GM10266 (cell line): ENCODE measurements around the gene B3GNT5.

Source experiments
- DNase-seq: peaks from one replicate; pipeline ENCODE4 v3.0.0; 2012; ENCODE audit errors: extremely low spot score
- CTCF ChIP-seq: IDR thresholded peaks from 2 replicates; pipeline ENCODE4 v1.5.1; 2012; ENCODE audit warnings: mild to moderate bottlenecking, low read depth; ENCODE audit not compliant: control insufficient read depth, insufficient read depth; ENCODE audit errors: missing control alignments

B3GNT5 gene

GRCh38 chr3:183265834-183266417, 12.9 kb downstream of the B3GNT5 start:
- TF ChIP-seq CTCF = no peak
- no peak for DNase-seq

- no peak for DNase-seq
- TF ChIP-seq CTCF = no peak
Observed at GRCh38 chr3:183266454-183266853, 13.4 kb downstream of the B3GNT5 start.

- TF ChIP-seq CTCF = no peak
- no peak for DNase-seq
Observed at GRCh38 chr3:183267140-183267539, 14.1 kb downstream of the B3GNT5 start.

GRCh38 chr3:183268366-183268765, 15.3 kb downstream of the B3GNT5 start:
- no peak for DNase-seq
- TF ChIP-seq CTCF = no peak

- DNase-seq = no peak
- no peak for TF ChIP-seq CTCF
Observed at GRCh38 chr3:183269345-183269744, 16.3 kb downstream of the B3GNT5 start.

- no peak for DNase-seq
- no peak for TF ChIP-seq CTCF
Observed at GRCh38 chr3:183270344-183270743, 17.3 kb downstream of the B3GNT5 start.

- no peak for DNase-seq
- no peak for TF ChIP-seq CTCF
Observed at GRCh38 chr3:183272142-183272541, 19.1 kb downstream of the B3GNT5 start.
